Myometrial cell (primary cell): ENCODE measurements around the gene JAK2. TPM values are rescaled to one million over a fixed set of nuclear protein-coding genes. Genes with fewer than 3 reads are reported as not detected.

Experiments
- total RNA-seq: library from RNA; depleted of rRNA; stranded (reverse); fragments of >200 nt; gene quantifications from 2 replicates; pipeline ENCODE4 v1.2.3, GENCODE V29; 2015

Gene JAK2
- total RNA-seq: 3.7 and 6.2 TPM in 2 replicates

DNA sequence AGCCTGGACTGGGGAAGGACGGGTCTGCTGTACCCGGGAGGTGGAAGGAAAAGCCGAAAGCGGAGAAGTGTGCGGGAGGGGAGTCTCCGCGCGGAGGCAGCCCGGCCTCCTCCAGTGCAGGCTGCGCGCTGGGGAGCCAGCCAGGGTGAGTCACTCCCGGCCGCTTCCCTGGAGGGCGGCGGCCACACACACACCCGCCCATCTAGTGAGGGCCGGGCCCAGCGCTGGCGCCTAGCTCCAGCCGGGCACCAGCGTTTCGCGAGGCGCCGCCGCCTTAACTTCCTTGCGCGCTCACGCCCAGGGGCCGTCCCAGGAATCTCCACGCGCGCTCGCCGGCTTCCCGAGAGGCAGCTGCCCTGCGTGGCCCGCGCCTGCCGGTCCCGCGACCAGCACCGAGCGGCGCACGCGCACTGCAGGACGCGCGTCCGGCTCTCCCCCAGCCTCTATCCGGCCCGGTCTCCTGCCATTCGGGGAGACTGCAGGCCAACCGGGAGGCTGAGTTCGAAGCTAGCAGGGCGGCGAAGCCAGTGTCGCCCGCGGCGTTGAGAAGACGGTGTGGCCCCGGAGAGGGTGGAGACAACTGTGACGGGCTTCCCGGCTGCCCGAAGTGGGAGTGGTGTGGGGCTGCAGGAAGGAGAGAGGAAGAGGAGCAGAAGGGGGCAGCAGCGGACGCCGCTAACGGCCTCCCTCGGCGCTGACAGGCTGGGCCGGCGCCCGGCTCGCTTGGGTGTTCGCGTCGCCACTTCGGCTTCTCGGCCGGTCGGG lies at the start of gene JAK2:
Gene JAK2 (plus strand): TSS at position 652 of the 765 bp plus-strand sequence. CDS start 36,716 bp downstream, outside the sequence.

Other genes starting within 250 kb of the JAK2 start
- gene AK3, start 244.1 kb upstream of the JAK2 start, total RNA-seq: 43.8 and 61.1 TPM in 2 replicates
- gene RCL1, start 192.3 kb upstream of the JAK2 start, total RNA-seq: 8.1 and 8.5 TPM in 2 replicates
- not detected in 2 replicates for gene INSL6, start 200.4 kb downstream of the JAK2 start, total RNA-seq
- not detected in 2 replicates for gene INSL4, start 246.1 kb downstream of the JAK2 start, total RNA-seq